Right atrium auricular region (tissue), 2 donors: Measurements from ENCODE around the gene CCDC85C. TPM values are rescaled to one million over a fixed set of nuclear protein-coding genes. Genes with fewer than 3 reads are reported as not detected.

Source experiments
- DNase-seq: peaks from one replicate; pipeline ENCODE4 v3.0.0-alpha.2; 2019; ENCODE audit warnings: low spot score
- H3K27ac ChIP-seq, 2 donors: fragments of 200-600 bp; sonication (generic); 1 replicate in 1 of 2; 2 replicates in 1 of 2; pipeline ENCODE4 v1.5.1; 2016 to 2019
- H3K27me3 ChIP-seq, 2 donors: fragments of 200-600 bp; sonication (generic); one replicate each; pipeline versions ENCODE4 v1.5.1 to v1.6.0; 2017 to 2019
- H3K36me3 ChIP-seq: fragments of 200-600 bp; sonication (generic); one replicate; pipeline ENCODE4 v1.5.1; 2016
- H3K4me1 ChIP-seq, 2 donors: fragments of 200-600 bp; sonication (generic); one replicate each; pipeline versions ENCODE4 v1.5.1 to v1.6.0; 2017 to 2019
- H3K4me3 ChIP-seq, 2 donors: fragments of 200-600 bp; sonication (generic); 1 replicate in 1 of 2; 2 replicates in 1 of 2; pipeline ENCODE4 v1.5.1; 2017 to 2019; ENCODE audit warnings: mild to moderate bottlenecking in 1 of 2, moderate library complexity in 1 of 2
- H3K9me3 ChIP-seq, 2 donors: fragments of 200-600 bp; sonication (generic); one replicate each; pipeline ENCODE4 v1.5.1; 2019
- CTCF ChIP-seq, 2 donors: fragments of 200-600 bp; sonication (generic); IDR thresholded peaks; one replicate each; pipeline ENCODE4 v1.5.1; 2019; ENCODE audit warnings: antibody characterized with exemption in 2 of 2
- total RNA-seq, 2 donors: library from RNA; depleted of rRNA; stranded (reverse); fragments of >200 nt; gene quantifications; one replicate each; pipeline ENCODE4 v1.1.0, GENCODE V29; 2016

Gene CCDC85C
- total RNA-seq, 2 donors from 2014 or later, result 17.1 to 17.7 TPM

DNA sequence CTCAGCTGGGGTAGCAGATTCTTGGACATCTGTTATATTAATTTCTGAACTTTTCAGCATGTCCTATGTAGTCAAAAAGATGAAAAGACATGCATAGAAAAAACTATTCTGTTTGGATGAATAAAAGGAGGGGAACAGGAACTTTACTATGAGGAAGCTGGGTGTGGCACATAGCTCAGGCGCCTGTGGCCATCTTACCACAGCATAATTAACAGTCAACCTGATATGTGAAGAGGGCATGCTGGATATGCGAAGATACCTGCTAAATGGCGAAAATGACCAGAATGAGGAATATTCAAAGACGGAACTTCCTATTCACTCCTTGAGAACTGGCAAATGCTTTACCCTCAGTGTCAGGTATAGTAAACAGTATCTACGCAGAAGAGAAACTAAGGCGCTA, 141.8 kb downstream of the CCDC85C start:
- DNase-seq, result no peak
- Histone ChIP-seq H3K27me3 (no peaks in the 10 kb centered on the region), H3K9me3 (no peaks in the 10 kb centered on the region), H3K4me3 (no peak overlapping the region), H3K36me3 (peaks cover 57% of the 10 kb centered on the region), H3K4me1 (peaks cover 0 to 5% of the 10 kb centered on the region in 2 donors), H3K27ac (no peak overlapping the region)
- TF ChIP-seq CTCF (IDR thresholded peaks at IDR 0.05), result no peak

- no peak for TF ChIP-seq CTCF (IDR thresholded peaks at IDR 0.05)
- H3K9me3 ChIP-seq, result no peaks in the 10 kb centered on the region
- H3K36me3 ChIP-seq, result peaks cover 64% of the 10 kb centered on the region
- DNase-seq, result no peak
- H3K27me3 ChIP-seq, result no peaks in the 10 kb centered on the region
- H3K4me1 ChIP-seq, result no peaks in the 10 kb centered on the region
- H3K27ac ChIP-seq, result no peak overlapping the region
- H3K4me3 ChIP-seq, result no peak overlapping the region
Observed at GRCh38 chr14:99461411-99462085, 142.5 kb downstream of the CCDC85C start.

DNA sequence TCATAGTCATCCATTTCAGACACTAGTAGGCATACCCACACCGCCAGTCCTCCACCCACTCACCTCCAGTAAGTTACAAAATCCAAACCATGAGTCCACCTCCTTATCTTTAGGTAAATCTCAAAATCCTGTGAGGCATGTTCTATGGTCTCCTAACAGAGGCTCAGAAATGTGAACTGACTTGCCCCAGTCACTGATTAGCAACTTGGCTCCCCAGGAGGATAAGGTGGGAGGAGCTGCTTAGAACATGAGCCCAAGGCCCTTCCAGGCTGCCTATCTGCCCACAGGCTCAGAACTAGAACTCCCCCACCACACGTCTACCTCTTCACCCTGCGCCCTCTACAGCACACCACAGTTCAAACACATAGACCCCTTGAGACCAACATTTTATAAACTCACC, 143.2 kb downstream of the CCDC85C start:
- Histone ChIP-seq H3K9me3 (no peaks in the 10 kb centered on the region), H3K36me3 (peaks cover 66% of the 10 kb centered on the region), H3K4me3 (no peak overlapping the region), H3K27ac (no peak overlapping the region), H3K4me1 (no peaks in the 10 kb centered on the region), H3K27me3 (no peaks in the 10 kb centered on the region)
- no peak for DNase-seq
- no peak for TF ChIP-seq CTCF (IDR thresholded peaks at IDR 0.05)

DNA sequence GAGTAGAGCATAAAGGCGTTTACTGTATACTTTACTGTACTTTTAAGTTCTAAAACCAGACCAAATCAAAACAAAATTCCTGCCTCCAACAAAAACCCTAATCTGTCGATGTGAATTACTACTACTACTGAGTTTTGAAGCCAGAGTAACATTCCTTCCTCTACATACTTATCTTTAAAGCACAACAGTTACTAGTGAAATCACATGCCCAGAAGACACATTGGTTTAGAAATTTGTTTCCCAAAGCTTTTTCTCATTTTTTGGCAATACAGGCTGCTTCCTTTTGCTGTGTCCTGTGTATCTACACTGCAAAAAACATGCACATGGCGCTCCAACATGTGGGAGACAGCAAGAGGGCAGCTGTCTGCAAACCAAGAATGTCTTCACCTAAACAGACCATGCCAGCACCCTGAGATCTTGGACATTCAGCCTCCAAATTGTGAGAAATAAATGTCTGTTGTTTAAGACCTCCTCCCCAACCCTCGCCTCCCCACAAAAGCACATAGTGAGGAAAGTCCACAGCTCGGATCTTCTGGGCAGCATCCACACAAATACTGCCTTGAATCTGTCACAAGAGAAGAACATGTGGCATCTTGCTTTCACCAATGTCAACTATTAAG, 144.4 kb downstream of the CCDC85C start:
- H3K36me3 ChIP-seq, result peaks cover 64% of the 10 kb centered on the region
- no peaks in the 10 kb centered on the region for H3K4me1 ChIP-seq
- no peaks in the 10 kb centered on the region for H3K9me3 ChIP-seq
- H3K27ac ChIP-seq, result no peak overlapping the region
- TF ChIP-seq CTCF (IDR thresholded peaks at IDR 0.05), result no peak
- no peaks in the 10 kb centered on the region for H3K27me3 ChIP-seq
- H3K4me3 ChIP-seq, result no peak overlapping the region
- no peak for DNase-seq

GRCh38 chr14:99454246-99454645, 149.8 kb downstream of the CCDC85C start:
- no peak for TF ChIP-seq CTCF (IDR thresholded peaks at IDR 0.05)
- Histone ChIP-seq H3K27me3 (no peaks in the 10 kb centered on the region), H3K4me1 (no peaks in the 10 kb centered on the region), H3K36me3 (peaks cover 45% of the 10 kb centered on the region), H3K27ac (no peak overlapping the region), H3K4me3 (no peak overlapping the region), H3K9me3 (no peaks in the 10 kb centered on the region)
- no peak for DNase-seq
